Hepatocyte (in vitro differentiated cells): Measurements from ENCODE around the gene MYH11. TPM values are rescaled to one million over a fixed set of nuclear protein-coding genes. Genes with fewer than 3 reads are reported as not detected.

Experiments used
- DNase-seq: peaks from one replicate; pipeline ENCODE4 v3.0.0-alpha.2; 2016; ENCODE audit warnings: low spot score
- H2AFZ ChIP-seq: fragments of 200-600 bp; sonication (generic); 2 replicates; pipeline ENCODE4 v1.6.0; 2016; ENCODE audit warnings: antibody characterized with exemption, mild to moderate bottlenecking
- H3K27ac ChIP-seq: fragments of 200-600 bp; sonication (generic); 2 replicates; pipeline ENCODE4 v1.5.1; 2016; ENCODE audit warnings: mild to moderate bottlenecking
- H3K27me3 ChIP-seq: fragments of 200-600 bp; sonication (generic); 2 replicates; pipeline ENCODE4 v1.6.1; 2016
- H3K36me3 ChIP-seq: fragments of 200-600 bp; sonication (generic); replicated peaks from 2 replicates; pipeline ENCODE4 v1.5.1; 2016; ENCODE audit warnings: low read depth; ENCODE audit not compliant: insufficient read depth
- H3K4me1 ChIP-seq: fragments of 200-600 bp; sonication (generic); 2 replicates; pipeline ENCODE4 v1.5.1; 2016; ENCODE audit warnings: mild to moderate bottlenecking, moderate library complexity; ENCODE audit not compliant: insufficient read depth
- H3K4me2 ChIP-seq: fragments of 200-600 bp; sonication (generic); 2 replicates; pipeline ENCODE4 v1.6.0; 2016
- H3K4me3 ChIP-seq: fragments of 200-600 bp; sonication (generic); 2 replicates; pipeline ENCODE4 v1.5.1; 2016; ENCODE audit warnings: mild to moderate bottlenecking
- H3K79me2 ChIP-seq: fragments of 200-600 bp; sonication (generic); 2 replicates; pipeline ENCODE4 v1.6.0; 2017; ENCODE audit warnings: mild to moderate bottlenecking
- H3K9me2 ChIP-seq: fragments of 200-600 bp; sonication (generic); replicated peaks from 2 replicates; pipeline ENCODE4 v1.6.0; 2017; ENCODE audit warnings: mild to moderate bottlenecking; ENCODE audit not compliant: insufficient read depth
- H3K9me3 ChIP-seq: fragments of 200-600 bp; sonication (generic); 2 replicates; pipeline ENCODE4 v1.5.1; 2016; ENCODE audit warnings: low read depth, mild to moderate bottlenecking
- H4K20me1 ChIP-seq: fragments of 200-600 bp; sonication (generic); 2 replicates; pipeline ENCODE4 v1.6.0; 2016; ENCODE audit warnings: mild to moderate bottlenecking; ENCODE audit not compliant: insufficient read depth, poor library complexity, severe bottlenecking
- CTCF ChIP-seq: fragments of 200-600 bp; sonication (generic); IDR thresholded peaks from 2 replicates; pipeline ENCODE4 v1.5.1; 2016; ENCODE audit warnings: antibody characterized with exemption, mild to moderate bottlenecking; ENCODE audit not compliant: poor library complexity
- EZH2 ChIP-seq: fragments of 200-600 bp; sonication (generic); IDR thresholded peaks from 2 replicates; pipeline ENCODE4 v1.6.1; 2016; ENCODE audit warnings: antibody characterized with exemption, mild to moderate bottlenecking, borderline replicate concordance
- EZH2phosphoT487 ChIP-seq: fragments of 200-600 bp; sonication (generic); IDR thresholded peaks from one replicate; pipeline ENCODE4 v1.6.1; 2018; ENCODE audit warnings: antibody characterized with exemption, mild to moderate bottlenecking, low read depth, moderate library complexity; ENCODE audit not compliant: unreplicated experiment, severe bottlenecking
- WGBS: methylation state at CpG from one replicate; pipeline ENCODE4 v1.1.6; 2016; ENCODE audit warnings: low lambda C conversion rate; ENCODE audit errors: missing lambda C conversion rate; 5-methylcytosine and 5-hydroxymethylcytosine counted together
- polyA plus RNA-seq: library from polyadenylated mRNA; unstranded; fragments of >200 nt; fragmentation: Nextera tagmentation; extraction: Ambion mirVana; gene quantifications from 2 replicates; pipeline ENCODE4 v1.2.1, GENCODE V29; 2016
- total RNA-seq: library from RNA; depleted of rRNA; stranded (reverse); fragments of >200 nt; gene quantifications from 2 replicates; pipeline ENCODE4 v1.2.3, GENCODE V29; 2014

MYH11 gene
- total and polyA plus RNA-seq, 2 experiments from 2014 or later: 0.59 to 5.9 TPM

DNA sequence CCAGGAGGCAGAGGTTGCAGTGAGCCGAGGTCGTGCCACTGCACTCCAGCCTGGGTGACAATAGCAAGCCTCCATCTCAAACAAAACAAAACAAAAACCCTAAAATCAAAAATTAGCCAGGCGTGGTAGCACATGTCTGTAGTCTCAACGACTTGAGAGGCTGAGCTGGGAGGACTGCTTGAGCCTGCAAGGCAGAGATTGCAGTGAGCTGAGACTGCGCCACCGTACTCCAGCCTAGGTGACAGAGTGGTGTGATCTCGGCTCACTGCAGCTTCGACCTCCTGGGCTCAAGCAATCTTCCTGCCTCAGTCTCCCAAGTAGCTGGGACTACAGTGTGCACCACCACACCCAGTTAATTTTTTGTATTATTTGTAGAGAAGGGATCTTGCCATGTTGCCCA, 87.6 kb downstream of the MYH11 start:
- H4K20me1 ChIP-seq: no peaks in the 10 kb centered on the region
- H3K79me2 ChIP-seq: no peaks in the 10 kb centered on the region
- no peaks in the 10 kb centered on the region for H3K4me1 ChIP-seq
- no peak overlapping the region for H3K4me3 ChIP-seq
- DNase-seq: no peak
- no peak overlapping the region for H3K27ac ChIP-seq
- TF ChIP-seq EZH2 (no peak), CTCF (no peak), EZH2phosphoT487 (no peak)
- H3K9me2 ChIP-seq: no peaks in the 10 kb centered on the region
- H3K4me2 ChIP-seq: no peak overlapping the region
- H3K9me3 ChIP-seq: no peaks in the 10 kb centered on the region
- no peaks in the 10 kb centered on the region for H3K36me3 ChIP-seq
- 92% methylated on average over 8 of the region's 8 CpGs for WGBS
- H3K27me3 ChIP-seq: peaks cover 3% of the 10 kb centered on the region
- no peak overlapping the region for H2AFZ ChIP-seq

DNA sequence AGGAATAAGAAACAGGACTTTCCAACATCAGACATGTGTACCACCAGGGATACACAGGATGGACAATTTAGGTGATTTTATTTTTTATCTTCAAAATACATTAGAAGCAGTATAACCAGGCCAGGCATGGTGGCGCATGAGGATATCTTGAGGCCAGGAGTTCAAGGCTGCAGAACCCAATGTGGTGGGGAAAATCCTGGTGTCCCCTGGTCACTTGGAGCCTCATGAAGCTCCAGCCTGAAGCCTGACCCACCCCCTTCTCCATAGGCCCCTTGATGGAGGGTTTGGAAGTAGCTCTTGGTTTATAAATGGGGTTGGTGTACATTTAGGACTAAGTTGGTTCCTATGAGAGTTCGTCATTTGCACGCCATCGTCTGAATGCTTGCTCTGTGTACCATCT, 88.6 kb downstream of the MYH11 start:
- Histone ChIP-seq H3K36me3 (no peaks in the 10 kb centered on the region), H3K27ac (no peak overlapping the region), H3K27me3 (peaks cover 3% of the 10 kb centered on the region), H3K9me2 (no peaks in the 10 kb centered on the region), H4K20me1 (no peaks in the 10 kb centered on the region), H3K79me2 (no peaks in the 10 kb centered on the region), H3K4me3 (no peak overlapping the region), H3K4me1 (no peaks in the 10 kb centered on the region), H3K4me2 (no peak overlapping the region), H2AFZ (no peak overlapping the region), H3K9me3 (no peaks in the 10 kb centered on the region)
- TF ChIP-seq EZH2phosphoT487 (no peak), CTCF (no peak), EZH2 (no peak)
- WGBS: 97% methylated on average over 4 of the region's 4 CpGs
- no peak for DNase-seq

- TF ChIP-seq EZH2 (no peak), CTCF (no peak)
- Histone ChIP-seq H3K4me2 (no peak overlapping the region), H3K79me2 (no peaks in the 10 kb centered on the region), H2AFZ (no peak overlapping the region), H3K9me3 (no peaks in the 10 kb centered on the region), H4K20me1 (no peaks in the 10 kb centered on the region), H3K4me3 (no peak overlapping the region), H3K27ac (no peak overlapping the region), H3K27me3 (peaks cover 11% of the 10 kb centered on the region), H3K36me3 (no peaks in the 10 kb centered on the region), H3K9me2 (no peaks in the 10 kb centered on the region), H3K4me1 (no peaks in the 10 kb centered on the region)
- 93% methylated on average over 5 of the region's 5 CpGs for WGBS
- no peak for DNase-seq
Observed at GRCh38 chr16:15766918-15767317, 89.9 kb downstream of the MYH11 start.

- no peaks in the 10 kb centered on the region for H3K9me3 ChIP-seq
- 42% methylated on average over 3 of the region's 3 CpGs for WGBS
- H4K20me1 ChIP-seq: no peaks in the 10 kb centered on the region
- no peak overlapping the region for H3K4me3 ChIP-seq
- H3K4me2 ChIP-seq: no peak overlapping the region
- no peaks in the 10 kb centered on the region for H3K9me2 ChIP-seq
- no peaks in the 10 kb centered on the region for H3K4me1 ChIP-seq
- DNase-seq: peak; percentile 56
- no peaks in the 10 kb centered on the region for H3K79me2 ChIP-seq
- no peak overlapping the region for H2AFZ ChIP-seq
- H3K27me3 ChIP-seq: peaks cover 11% of the 10 kb centered on the region
- no peaks in the 10 kb centered on the region for H3K36me3 ChIP-seq
- no peak for TF ChIP-seq EZH2
- TF ChIP-seq CTCF: peak; percentile 62
- no peak for TF ChIP-seq EZH2phosphoT487
- no peak overlapping the region for H3K27ac ChIP-seq
Observed at GRCh38 chr16:15765880-15766279, 90.9 kb downstream of the MYH11 start.
